Muscle of leg (tissue), 16 donors: ENCODE measurements around the gene KMT2E. TPM values are rescaled to one million over a fixed set of nuclear protein-coding genes. Genes with fewer than 3 reads are reported as not detected.
A peak's percentile ranks its signal among the peaks of the same experiment; 100 is the strongest.

Experiments
- DNase-seq: peaks from one replicate; pipeline ENCODE4 v3.0.0; 2013
- H3K27ac ChIP-seq: one replicate; pipeline ENCODE4 v1.5.1; 2013; ENCODE audit warnings: mild to moderate bottlenecking, low read length, control low read depth
- H3K27me3 ChIP-seq: one replicate; pipeline ENCODE4 v1.6.1; 2013; ENCODE audit warnings: low read length; ENCODE audit not compliant: control insufficient read depth, insufficient read depth
- H3K36me3 ChIP-seq: one replicate; pipeline ENCODE4 v1.6.1; 2013; ENCODE audit warnings: low read length; ENCODE audit not compliant: control insufficient read depth, insufficient read depth
- H3K4me1 ChIP-seq: one replicate; pipeline ENCODE4 v1.6.1; 2013; ENCODE audit warnings: low read length; ENCODE audit not compliant: control insufficient read depth, insufficient read depth
- H3K4me3 ChIP-seq: one replicate; pipeline ENCODE4 v1.5.1; 2013; ENCODE audit warnings: low read length, control low read depth
- H3K9me3 ChIP-seq: replicated peaks from 2 replicates; pipeline ENCODE4 v1.6.1; 2013; ENCODE audit warnings: low read depth, low read length; ENCODE audit not compliant: control insufficient read depth
- WGBS: methylation state at CpG from one replicate; pipeline ENCODE4 v1.1.5; 2013; ENCODE audit warnings: missing lambda C conversion rate; ENCODE audit not compliant: insufficient coverage; 5-methylcytosine and 5-hydroxymethylcytosine counted together
- long read RNA-seq, 11 donors: transcript quantifications; one replicate each; lab custom pipeline, GENCODE V29; 2026
- polyA plus RNA-seq, 8 donors: library from polyadenylated mRNA; unstranded; fragments of 120-200 nt; gene quantifications; one replicate each; pipeline versions ENCODE4 v1.2.1 to v1.2.3, GENCODE V29; 2013; ENCODE audit warnings: inconsistent platforms in 1 of 8, low replicate concordance in 1 of 8; ENCODE audit not compliant: insufficient read length in 8 of 8, insufficient read depth in 1 of 8
- total RNA-seq: library from RNA; stranded (reverse); fragments of 120-200 nt; gene quantifications from one replicate; pipeline ENCODE4 v1.2.4, GENCODE V29; 2013

The KMT2E gene, protein sequence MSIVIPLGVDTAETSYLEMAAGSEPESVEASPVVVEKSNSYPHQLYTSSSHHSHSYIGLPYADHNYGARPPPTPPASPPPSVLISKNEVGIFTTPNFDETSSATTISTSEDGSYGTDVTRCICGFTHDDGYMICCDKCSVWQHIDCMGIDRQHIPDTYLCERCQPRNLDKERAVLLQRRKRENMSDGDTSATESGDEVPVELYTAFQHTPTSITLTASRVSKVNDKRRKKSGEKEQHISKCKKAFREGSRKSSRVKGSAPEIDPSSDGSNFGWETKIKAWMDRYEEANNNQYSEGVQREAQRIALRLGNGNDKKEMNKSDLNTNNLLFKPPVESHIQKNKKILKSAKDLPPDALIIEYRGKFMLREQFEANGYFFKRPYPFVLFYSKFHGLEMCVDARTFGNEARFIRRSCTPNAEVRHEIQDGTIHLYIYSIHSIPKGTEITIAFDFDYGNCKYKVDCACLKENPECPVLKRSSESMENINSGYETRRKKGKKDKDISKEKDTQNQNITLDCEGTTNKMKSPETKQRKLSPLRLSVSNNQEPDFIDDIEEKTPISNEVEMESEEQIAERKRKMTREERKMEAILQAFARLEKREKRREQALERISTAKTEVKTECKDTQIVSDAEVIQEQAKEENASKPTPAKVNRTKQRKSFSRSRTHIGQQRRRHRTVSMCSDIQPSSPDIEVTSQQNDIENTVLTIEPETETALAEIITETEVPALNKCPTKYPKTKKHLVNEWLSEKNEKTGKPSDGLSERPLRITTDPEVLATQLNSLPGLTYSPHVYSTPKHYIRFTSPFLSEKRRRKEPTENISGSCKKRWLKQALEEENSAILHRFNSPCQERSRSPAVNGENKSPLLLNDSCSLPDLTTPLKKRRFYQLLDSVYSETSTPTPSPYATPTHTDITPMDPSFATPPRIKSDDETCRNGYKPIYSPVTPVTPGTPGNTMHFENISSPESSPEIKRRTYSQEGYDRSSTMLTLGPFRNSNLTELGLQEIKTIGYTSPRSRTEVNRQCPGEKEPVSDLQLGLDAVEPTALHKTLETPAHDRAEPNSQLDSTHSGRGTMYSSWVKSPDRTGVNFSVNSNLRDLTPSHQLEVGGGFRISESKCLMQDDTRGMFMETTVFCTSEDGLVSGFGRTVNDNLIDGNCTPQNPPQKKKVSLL (N-terminal part only)
- total RNA-seq (55.5 TPM), polyA plus RNA-seq (10 to 100 TPM; 28.5 to 45.4 (median 36.0) TPM)
- long read RNA-seq, donor 1, partial matches to known transcripts = 5 of 5 reads
- long read RNA-seq, donor 1, other reads (novel, unspliced or antisense) = 0 of 5 reads
- long read RNA-seq, donor 2, partial matches to known transcripts = 0 of 1 reads
- long read RNA-seq, donor 2, other reads (novel, unspliced or antisense) = 0 of 1 reads
- long read RNA-seq, donor 3, partial matches to known transcripts = 0 of 1 reads
- long read RNA-seq, donor 3, other reads (novel, unspliced or antisense) = 0 of 1 reads
- long read RNA-seq, donor 4 = 0 reads
- long read RNA-seq, donor 5, partial matches to known transcripts = 125 of 128 reads
- long read RNA-seq, donor 5, other reads (novel, unspliced or antisense) = 0 of 128 reads
- long read RNA-seq, donor 6, partial matches to known transcripts = 0 of 2 reads
- long read RNA-seq, donor 6, other reads (novel, unspliced or antisense) = 0 of 2 reads
- long read RNA-seq, donor 7, partial matches to known transcripts = 19 of 21 reads
- long read RNA-seq, donor 7, other reads (novel, unspliced or antisense) = 0 of 21 reads
- long read RNA-seq, donor 8, partial matches to known transcripts = 29 of 33 reads
- long read RNA-seq, donor 8, other reads (novel, unspliced or antisense) = 0 of 33 reads
- long read RNA-seq, donor 9, partial matches to known transcripts = 35 of 36 reads
- long read RNA-seq, donor 9, other reads (novel, unspliced or antisense) = 0 of 36 reads
- long read RNA-seq, donor 10, partial matches to known transcripts = 0 of 2 reads
- long read RNA-seq, donor 10, other reads (novel, unspliced or antisense) = 0 of 2 reads
- long read RNA-seq, donor 11, partial matches to known transcripts = 9 of 11 reads
- long read RNA-seq, donor 11, other reads (novel, unspliced or antisense) = 0 of 11 reads

DNA sequence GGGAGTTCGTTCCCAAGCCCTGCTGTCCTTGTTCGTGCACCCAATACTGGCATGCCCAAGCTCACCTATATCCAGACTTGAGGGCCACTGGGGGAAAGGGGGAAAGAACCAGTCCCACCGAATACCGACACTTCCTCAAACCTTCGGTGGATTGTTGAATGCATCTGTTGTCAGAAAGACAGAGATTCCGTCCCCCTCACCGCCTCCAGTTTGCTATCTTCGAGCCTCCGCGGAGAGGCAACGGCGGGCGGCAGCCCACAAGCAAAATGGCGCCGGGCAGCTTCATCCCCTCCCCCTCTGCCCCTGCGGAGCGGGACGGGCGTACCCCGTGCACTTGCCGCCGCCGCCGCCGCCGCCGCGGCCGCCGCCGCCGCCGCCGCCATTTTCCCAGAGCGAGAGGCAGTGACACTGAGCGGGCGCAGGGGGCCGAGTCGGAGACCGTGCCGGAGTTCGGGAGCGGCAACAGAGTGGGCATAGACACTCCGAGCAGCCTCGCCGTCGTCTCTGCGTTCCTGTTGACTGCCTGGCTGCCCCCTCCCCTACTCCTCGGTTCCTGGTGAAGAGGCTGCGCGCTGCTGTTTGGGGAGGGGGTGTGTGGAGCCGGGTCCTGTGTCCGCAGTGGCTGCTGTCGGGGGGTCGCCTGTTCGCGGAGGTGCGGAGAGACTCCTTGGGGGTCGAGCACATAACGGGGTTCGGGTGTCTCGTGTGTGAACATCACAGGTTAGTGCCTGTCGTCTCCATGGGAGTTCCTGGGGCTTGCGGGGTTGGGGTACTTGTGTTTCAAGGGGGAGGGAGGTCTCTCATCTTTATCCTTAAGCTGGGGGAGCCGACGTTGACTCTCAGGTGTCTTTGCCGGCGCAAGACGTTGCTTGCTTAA, at the start of gene KMT2E:
Gene KMT2E (plus strand): TSS at position 390 of the 877 bp plus-strand sequence. CDS start 26,748 bp downstream, outside the sequence.
- 0% methylated on average over 47 of the region's 69 CpGs for WGBS
- Histone ChIP-seq H3K4me1 (peaks cover 3% of the 10 kb centered on the region), H3K36me3 (peaks cover 2% of the 10 kb centered on the region)

DNA sequence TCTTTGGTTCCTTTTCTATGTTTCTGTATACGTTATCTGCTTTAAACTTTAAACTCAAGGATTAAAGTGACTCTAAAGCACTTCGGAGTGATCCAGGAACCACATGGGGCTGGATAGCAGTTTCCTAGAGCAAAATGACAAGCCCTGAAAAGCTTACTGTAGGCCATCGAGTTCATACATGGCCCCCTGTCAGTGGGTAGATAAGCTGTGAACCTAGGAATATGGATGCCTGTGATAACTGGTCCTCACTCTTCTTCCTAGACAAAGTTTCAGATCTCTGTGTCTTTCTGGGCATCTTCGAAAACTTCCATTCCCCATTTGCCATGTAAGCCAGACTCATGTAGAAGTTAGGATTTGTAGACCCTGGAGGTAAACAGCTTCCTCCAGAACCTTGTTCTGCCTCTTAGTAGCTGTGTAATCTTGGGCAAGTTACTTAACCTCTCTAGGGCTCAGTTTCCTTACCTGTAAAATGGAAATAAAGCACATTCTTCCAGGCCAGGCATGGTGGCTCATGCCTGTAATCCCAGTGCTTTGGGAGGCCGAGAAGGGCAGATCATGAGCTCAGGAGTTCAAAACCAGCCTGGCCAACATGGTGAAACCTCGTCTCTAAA, 49.3 kb upstream of the KMT2E start:
- Histone ChIP-seq H3K4me3 (no peak overlapping the region), H3K36me3 (no peaks in the 10 kb centered on the region), H3K27ac (no peak overlapping the region), H3K27me3 (no peaks in the 10 kb centered on the region), H3K9me3 (no peaks in the 10 kb centered on the region), H3K4me1 (no peaks in the 10 kb centered on the region)
- DNase-seq = no peak
- 86% methylated on average over 3 of the region's 6 CpGs for WGBS

More for the DNA sequence above, at the start of gene KMT2E:
- H3K27me3 ChIP-seq = no peaks in the 10 kb centered on the region
- peak within 1 kb of the TSS; percentile 98 for H3K4me3 ChIP-seq
- H3K9me3 ChIP-seq = no peaks in the 10 kb centered on the region
- peak within 1 kb of the TSS; percentile 100 for H3K27ac ChIP-seq
- peak; percentile 95 for DNase-seq

DNA sequence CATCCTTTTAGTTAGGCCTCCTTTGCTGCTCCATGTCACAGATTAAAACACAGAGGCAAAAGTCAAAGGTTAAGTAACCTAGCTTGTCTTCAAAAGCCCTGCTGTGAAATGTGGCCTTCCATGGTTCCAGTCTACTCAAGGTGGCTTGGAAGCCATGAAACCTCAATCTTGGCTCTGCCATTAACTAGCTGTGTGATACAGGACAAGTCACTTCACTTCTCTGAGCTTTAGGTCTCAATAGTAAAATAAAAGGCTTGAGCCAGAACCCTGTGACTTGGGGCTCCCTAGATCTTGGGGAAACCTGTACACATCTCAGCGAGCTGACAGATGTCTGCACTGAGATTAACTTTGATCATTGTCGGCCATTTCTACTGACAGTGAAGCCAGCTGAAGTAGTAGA, 48.0 kb upstream of the KMT2E start:
- H3K9me3 ChIP-seq = no peaks in the 10 kb centered on the region
- WGBS = 90% methylated on average over 2 of the region's 2 CpGs
- H3K36me3 ChIP-seq = no peaks in the 10 kb centered on the region
- no peaks in the 10 kb centered on the region for H3K4me1 ChIP-seq
- no peaks in the 10 kb centered on the region for H3K27me3 ChIP-seq
- no peak overlapping the region for H3K27ac ChIP-seq
- DNase-seq = no peak
- H3K4me3 ChIP-seq = no peak overlapping the region

DNA sequence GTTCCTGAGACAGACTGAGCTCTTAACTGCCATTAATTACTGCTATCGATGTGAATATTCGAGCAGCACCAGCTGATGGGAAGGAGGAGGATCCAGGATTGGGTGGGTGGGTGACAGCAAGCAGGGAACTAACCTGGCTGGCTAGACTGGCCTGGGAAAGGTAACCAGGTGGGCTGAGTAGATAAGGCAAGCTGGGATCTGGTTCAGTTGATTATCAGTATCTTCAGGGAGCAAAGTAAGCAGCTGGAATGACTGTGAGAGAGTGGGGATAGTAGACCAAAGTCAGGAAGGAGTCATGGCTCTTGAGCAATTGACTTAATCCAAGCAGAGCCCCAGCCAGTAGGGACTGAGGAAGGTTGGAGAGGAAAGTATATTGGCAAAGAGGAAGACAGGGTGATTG, 46.9 kb upstream of the KMT2E start:
- H3K27me3 ChIP-seq = no peaks in the 10 kb centered on the region
- peaks cover 3% of the 10 kb centered on the region for H3K4me1 ChIP-seq
- no peak overlapping the region for H3K27ac ChIP-seq
- no peaks in the 10 kb centered on the region for H3K9me3 ChIP-seq
- WGBS = 86% methylated on average over 1 of the region's 2 CpGs
- H3K4me3 ChIP-seq = no peak overlapping the region
- no peak for DNase-seq
- H3K36me3 ChIP-seq = no peaks in the 10 kb centered on the region

DNA sequence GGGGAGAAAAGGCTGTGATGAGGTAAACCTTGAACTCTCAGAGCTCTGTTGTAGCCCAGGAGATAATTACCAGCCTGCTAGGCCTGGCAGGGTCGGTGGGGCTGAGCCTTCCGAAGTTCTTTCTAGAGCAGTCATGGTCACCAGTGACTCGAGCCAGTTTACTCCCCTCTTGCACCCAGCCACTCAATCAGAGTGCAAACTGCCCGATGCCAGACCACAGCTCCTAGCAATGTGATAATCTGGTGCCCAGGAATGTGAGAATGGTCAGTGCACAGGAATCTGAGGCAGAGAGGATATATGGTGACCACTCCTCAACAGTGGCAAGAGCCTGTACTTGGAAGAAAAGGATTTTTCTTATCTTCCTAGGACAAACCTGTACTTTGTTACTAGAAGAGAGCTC, 46.4 kb upstream of the KMT2E start:
- Histone ChIP-seq H3K27me3 (no peaks in the 10 kb centered on the region), H3K9me3 (no peaks in the 10 kb centered on the region), H3K4me3 (no peak overlapping the region), H3K4me1 (peaks cover 3% of the 10 kb centered on the region), H3K27ac (no peak overlapping the region), H3K36me3 (no peaks in the 10 kb centered on the region)
- no peak for DNase-seq
- 88% methylated on average over 3 of the region's 4 CpGs for WGBS

DNA sequence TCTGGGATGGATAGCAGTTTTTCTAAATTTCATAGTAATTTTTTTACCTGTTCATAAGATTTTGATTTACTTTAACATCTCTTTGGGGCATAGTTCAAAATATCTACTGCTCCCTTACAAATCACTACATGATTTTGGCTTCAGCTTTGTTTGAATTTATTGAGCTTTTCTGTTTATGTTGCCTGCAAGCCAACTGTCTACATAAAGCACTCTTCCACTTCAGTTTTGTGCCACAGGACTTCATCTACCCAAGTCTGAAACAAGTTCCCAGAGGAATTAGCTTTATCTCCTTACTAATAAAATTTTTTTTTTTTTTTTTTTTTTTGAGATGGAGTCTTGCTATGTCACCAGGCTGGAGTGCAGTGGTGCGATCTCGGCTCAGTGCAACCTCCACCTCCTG, 45.4 kb upstream of the KMT2E start:
- Histone ChIP-seq H3K27ac (no peak overlapping the region), H3K4me3 (no peak overlapping the region), H3K4me1 (peaks cover 3% of the 10 kb centered on the region), H3K27me3 (no peaks in the 10 kb centered on the region), H3K9me3 (no peaks in the 10 kb centered on the region), H3K36me3 (no peaks in the 10 kb centered on the region)
- no CpG with 5 or more reads among the region's 2 CpGs for WGBS
- no peak for DNase-seq

DNA sequence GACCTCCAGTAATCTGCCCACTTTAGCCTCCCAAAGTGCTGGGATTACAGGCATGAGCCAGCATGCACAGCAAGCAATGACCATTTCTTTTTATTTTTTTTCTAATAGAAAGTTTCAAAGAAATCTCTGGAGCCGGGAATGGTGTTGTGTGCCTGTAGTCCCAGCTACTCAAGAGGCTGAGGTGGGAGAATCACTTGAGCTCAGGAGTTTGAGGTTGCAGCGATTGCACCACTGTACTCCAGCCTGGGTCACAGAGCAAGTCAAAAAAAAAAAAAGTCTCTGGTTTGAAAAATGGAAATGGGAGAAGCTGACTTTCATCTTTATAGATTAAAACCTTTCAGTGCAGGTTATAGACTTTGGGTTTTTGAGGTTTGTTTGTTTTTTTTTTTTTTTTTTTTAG, 44.8 kb upstream of the KMT2E start:
- Histone ChIP-seq H3K4me1 (peaks cover 4% of the 10 kb centered on the region), H3K9me3 (no peaks in the 10 kb centered on the region), H3K27ac (no peak overlapping the region), H3K27me3 (no peaks in the 10 kb centered on the region), H3K4me3 (no peak overlapping the region), H3K36me3 (no peaks in the 10 kb centered on the region)
- 86% methylated on average over 1 of the region's 2 CpGs for WGBS
- no peak for DNase-seq
